Suprapubic skin (tissue), 4 donors: ENCODE data around the gene TYMS. TPM values are rescaled to one million over a fixed set of nuclear protein-coding genes. Genes with fewer than 3 reads are reported as not detected.

Experiments used
- DNase-seq, 2 donors: peaks; one replicate each; pipeline ENCODE4 v3.0.0-alpha.2; 2019; ENCODE audit warnings: low spot score in 2 of 2
- H3K27ac ChIP-seq: fragments of 200-600 bp; sonication (generic); one replicate; pipeline ENCODE4 v1.5.1; 2019
- H3K27me3 ChIP-seq: fragments of 200-600 bp; sonication (generic); one replicate; pipeline ENCODE4 v1.5.1; 2019
- H3K36me3 ChIP-seq: fragments of 200-600 bp; sonication (generic); one replicate; pipeline ENCODE4 v1.5.1; 2019
- H3K4me1 ChIP-seq: fragments of 200-600 bp; sonication (generic); one replicate; pipeline ENCODE4 v1.5.1; 2019
- H3K4me3 ChIP-seq: fragments of 200-600 bp; sonication (generic); one replicate; pipeline ENCODE4 v1.5.1; 2019; ENCODE audit warnings: mild to moderate bottlenecking
- H3K9me3 ChIP-seq: fragments of 200-600 bp; sonication (generic); one replicate; pipeline ENCODE4 v1.5.1; 2019
- EP300 ChIP-seq: sonication (generic); formaldehyde crosslinking; IDR thresholded peaks from one replicate; pipeline ENCODE4 v1.6.1; 2017; ENCODE audit warnings: antibody characterized with exemption
- POLR2A ChIP-seq, 2 donors: fragments of 450-650 bp; IDR thresholded peaks; one replicate each; pipeline ENCODE4 v1.6.1; 2017; ENCODE audit warnings: antibody characterized with exemption in 2 of 2, mild to moderate bottlenecking in 2 of 2, moderate library complexity in 2 of 2
- POLR2AphosphoS5 ChIP-seq, 3 donors: sonication (generic); formaldehyde crosslinking; IDR thresholded peaks; one replicate each; pipeline ENCODE4 v1.6.1; 2017; ENCODE audit warnings: antibody characterized with exemption in 3 of 3
- WGBS: methylation state at CpG from one replicate; pipeline ENCODE4 v1.1.5; 2018; 5-methylcytosine and 5-hydroxymethylcytosine counted together
- total RNA-seq, 4 donors: library from RNA; depleted of rRNA; stranded (reverse); fragments of >200 nt; gene quantifications; one replicate each; pipeline ENCODE4 v1.1.0, GENCODE V29; 2016
- TF ChIP-seq, protein P1 (sequence below), 2 donors: fragments of 200-600 bp in 1 of 2; fragments of 450-650 bp in 1 of 2; sonication (generic) in 1 of 2; IDR thresholded peaks; one replicate each; pipeline ENCODE4 v1.5.1; 2016 to 2019; ENCODE audit warnings: antibody characterized with exemption in 2 of 2, mild to moderate bottlenecking in 1 of 2, moderate library complexity in 1 of 2

Gene TYMS
- total RNA-seq, 4 donors from 2014 or later: 2.6 to 5.9 (median 3.2) TPM

DNA sequence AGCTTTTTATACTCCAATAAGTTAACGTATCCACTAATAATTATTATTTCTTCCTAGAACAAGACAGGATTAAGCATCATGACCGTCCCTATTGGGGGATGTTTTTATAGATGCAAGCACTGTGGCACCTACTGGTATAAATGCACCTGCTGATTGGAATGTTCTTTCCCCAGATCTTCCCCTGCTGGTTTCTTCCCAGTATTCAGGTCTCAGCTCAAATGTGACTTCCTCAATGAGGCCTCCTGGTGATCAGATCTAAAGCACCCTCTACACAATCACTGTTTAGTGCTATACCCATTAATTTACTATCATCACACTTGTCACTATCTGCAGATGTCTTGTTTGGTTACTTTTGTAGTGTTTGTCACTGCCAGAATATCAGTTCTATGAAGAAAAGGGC is 3.9 kb upstream of the TYMS start:
- no peaks in the 10 kb centered on the region for H3K9me3 ChIP-seq
- no peaks in the 10 kb centered on the region for H3K36me3 ChIP-seq
- H3K4me1 ChIP-seq: peaks cover 12% of the 10 kb centered on the region
- no peak for DNase-seq
- no peak overlapping the region for H3K27ac ChIP-seq
- H3K27me3 ChIP-seq: peaks cover 5% of the 10 kb centered on the region
- no peak overlapping the region for H3K4me3 ChIP-seq
- TF ChIP-seq POLR2A (IDR thresholded peaks at IDR 0.05): no peak
- TF ChIP-seq POLR2AphosphoS5 (IDR thresholded peaks at IDR 0.05): no peak
- TF ChIP-seq EP300: no peak
- TF ChIP-seq, protein P1, sequence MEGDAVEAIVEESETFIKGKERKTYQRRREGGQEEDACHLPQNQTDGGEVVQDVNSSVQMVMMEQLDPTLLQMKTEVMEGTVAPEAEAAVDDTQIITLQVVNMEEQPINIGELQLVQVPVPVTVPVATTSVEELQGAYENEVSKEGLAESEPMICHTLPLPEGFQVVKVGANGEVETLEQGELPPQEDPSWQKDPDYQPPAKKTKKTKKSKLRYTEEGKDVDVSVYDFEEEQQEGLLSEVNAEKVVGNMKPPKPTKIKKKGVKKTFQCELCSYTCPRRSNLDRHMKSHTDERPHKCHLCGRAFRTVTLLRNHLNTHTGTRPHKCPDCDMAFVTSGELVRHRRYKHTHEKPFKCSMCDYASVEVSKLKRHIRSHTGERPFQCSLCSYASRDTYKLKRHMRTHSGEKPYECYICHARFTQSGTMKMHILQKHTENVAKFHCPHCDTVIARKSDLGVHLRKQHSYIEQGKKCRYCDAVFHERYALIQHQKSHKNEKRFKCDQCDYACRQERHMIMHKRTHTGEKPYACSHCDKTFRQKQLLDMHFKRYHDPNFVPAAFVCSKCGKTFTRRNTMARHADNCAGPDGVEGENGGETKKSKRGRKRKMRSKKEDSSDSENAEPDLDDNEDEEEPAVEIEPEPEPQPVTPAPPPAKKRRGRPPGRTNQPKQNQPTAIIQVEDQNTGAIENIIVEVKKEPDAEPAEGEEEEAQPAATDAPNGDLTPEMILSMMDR (IDR thresholded peaks at IDR 0.05): no peak
- 96% methylated on average over 2 of the region's 2 CpGs for WGBS

- Histone ChIP-seq H3K4me1 (peaks cover 16% of the 10 kb centered on the region), H3K27me3 (peaks cover 5% of the 10 kb centered on the region), H3K27ac (no peak overlapping the region), H3K4me3 (no peak overlapping the region), H3K36me3 (no peaks in the 10 kb centered on the region), H3K9me3 (no peaks in the 10 kb centered on the region)
- no peak for DNase-seq
- no peak for TF ChIP-seq EP300
- TF ChIP-seq, protein P1 (IDR thresholded peaks at IDR 0.05): no peak
- TF ChIP-seq POLR2A (IDR thresholded peaks at IDR 0.05): no peak
- no peak for TF ChIP-seq POLR2AphosphoS5 (IDR thresholded peaks at IDR 0.05)
- WGBS: 83% methylated on average over 4 of the region's 4 CpGs
Observed at GRCh38 chr18:654601-655000, 2.9 kb upstream of the TYMS start.

DNA sequence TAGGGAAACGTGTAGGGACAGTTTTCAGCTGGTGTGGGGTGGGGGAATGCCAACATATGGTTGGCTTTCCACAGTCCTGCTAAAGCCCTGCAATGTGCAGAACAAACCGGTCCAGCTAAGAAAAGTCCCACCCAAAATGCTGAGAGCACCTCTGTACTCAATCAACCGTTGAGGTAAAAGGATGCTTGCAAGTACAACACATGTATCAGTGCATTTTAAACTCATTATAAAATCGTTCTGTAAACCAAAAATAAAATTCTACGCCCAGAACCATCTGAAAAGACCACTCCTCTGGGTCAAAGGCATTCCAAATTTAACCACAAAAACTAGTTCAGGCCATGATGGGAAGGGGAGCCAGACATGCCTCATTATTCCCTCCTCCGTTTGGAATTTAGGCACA is 2.0 kb upstream of the TYMS start:
- peaks cover 5% of the 10 kb centered on the region for H3K27me3 ChIP-seq
- 77% methylated on average over 6 of the region's 6 CpGs for WGBS
- peaks cover 16% of the 10 kb centered on the region for H3K4me1 ChIP-seq
- no peaks in the 10 kb centered on the region for H3K36me3 ChIP-seq
- no peaks in the 10 kb centered on the region for H3K9me3 ChIP-seq
- no peak overlapping the region for H3K27ac ChIP-seq
- H3K4me3 ChIP-seq: no peak overlapping the region
- TF ChIP-seq EP300: no peak
- TF ChIP-seq POLR2AphosphoS5 (IDR thresholded peaks at IDR 0.05): no peak
- TF ChIP-seq, protein P1 (IDR thresholded peaks at IDR 0.05): no peak
- no peak for DNase-seq

GRCh38 chr18:658001-658946 is 821 bp downstream of the TYMS start:
- peak; percentile 80 to 84 for DNase-seq

More at GRCh38 chr18:658001-658946, 821 bp downstream of the TYMS start:
- Histone ChIP-seq H3K4me1 (peaks cover 16% of the 10 kb centered on the region), H3K27me3 (peaks cover 5% of the 10 kb centered on the region), H3K36me3 (no peaks in the 10 kb centered on the region), H3K9me3 (no peaks in the 10 kb centered on the region), H3K4me3 (peak overlapping the region; percentile 67), H3K27ac (no peak overlapping the region)
- TF ChIP-seq POLR2A (IDR thresholded peaks at IDR 0.05) (no peak), POLR2AphosphoS5 (IDR thresholded peaks at IDR 0.05) (no peak), EP300 (no peak)
- TF ChIP-seq, protein P1 (IDR thresholded peaks at IDR 0.05): no peak
- 9% methylated on average over 24 of the region's 72 CpGs for WGBS
